Testis (tissue), 2 donors: ENCODE measurements around the gene ACO1.

Experiments used
- CTCF ChIP-seq, 3 experiments: fragments of 450-650 bp in 2 of 3; fragments of 200-600 bp in 1 of 3; sonication (generic) in 1 of 3; IDR thresholded peaks; one replicate each; pipeline ENCODE4 v1.5.1; 2016 to 2019; ENCODE audit warnings: antibody characterized with exemption in 3 of 3, mild to moderate bottlenecking in 2 of 3, moderate library complexity in 1 of 3
- POLR2A ChIP-seq: fragments of 450-650 bp; IDR thresholded peaks from one replicate; pipeline ENCODE4 v1.6.1; 2017; ENCODE audit warnings: antibody characterized with exemption, mild to moderate bottlenecking, moderate library complexity

GRCh38 chr9:32503008-32503407, 118.6 kb downstream of the ACO1 start:
- TF ChIP-seq CTCF (IDR thresholded peaks at IDR 0.05) (no peak), POLR2A (no peak)
